Calu3 (cell line): Measurements from ENCODE around the gene EGFR. TPM values are rescaled to one million over a fixed set of nuclear protein-coding genes. Genes with fewer than 3 reads are reported as not detected.

Experiments used
- BruUV-seq: library from RNA; stranded (reverse); fragments of 400-500 nt; replicated peaks from 2 replicates; lab custom pipeline; 2021; lab: Mats Ljungman, UMichigan
- CTCF ChIA-PET: fragments of 300-600 bp; sonication (Branson Sonifier 250); formaldehyde crosslinking; loops from one replicate; lab custom pipeline; 2022; ENCODE audit warnings: antibody characterized with exemption; lab: Charles Lee
- DNase-seq: peaks from one replicate; pipeline ENCODE4 v3.0.0; 2022
- H3K27ac Mint-ChIP-seq: one replicate; pipeline ENCODE4 v1.8.0; 2022; ENCODE audit warnings: mixed read lengths; ENCODE audit not compliant: unreplicated experiment
- H3K27me3 Mint-ChIP-seq: one replicate; pipeline ENCODE4 v1.8.0; 2022; ENCODE audit warnings: mixed read lengths; ENCODE audit not compliant: unreplicated experiment
- H3K36me3 Mint-ChIP-seq: one replicate; pipeline ENCODE4 v1.8.0; 2022; ENCODE audit warnings: mild to moderate bottlenecking, moderate library complexity, mixed read lengths; ENCODE audit not compliant: insufficient read depth, unreplicated experiment
- H3K4me1 Mint-ChIP-seq: one replicate; pipeline ENCODE4 v1.8.0; 2022; ENCODE audit warnings: mild to moderate bottlenecking, low read depth, mixed read lengths; ENCODE audit not compliant: unreplicated experiment
- H3K4me3 Mint-ChIP-seq: one replicate; pipeline ENCODE4 v1.8.0; 2022; ENCODE audit warnings: mild to moderate bottlenecking, low read depth, moderate library complexity, mixed read lengths; ENCODE audit not compliant: unreplicated experiment
- H3K9me3 Mint-ChIP-seq: one replicate; pipeline ENCODE4 v1.8.0; 2022; ENCODE audit warnings: low read depth, mixed read lengths; ENCODE audit not compliant: unreplicated experiment
- intact Hi-C: fragments of 100-400 bp; cut with micrococcal nuclease; formaldehyde crosslinking; loops from one replicate; pipeline ENCODE4 v1.10.0; 2022; ENCODE audit not compliant: unreplicated experiment
- total RNA-seq: library from RNA; stranded (reverse); gene quantifications from 2 replicates; pipeline ENCODE4 v1.2.3, GENCODE V29; 2022
- TF ChIP-seq, protein P1 (sequence below): fragments of 200-600 bp; IDR thresholded peaks from one replicate; pipeline ENCODE4 v1.8.0; 2022; ENCODE audit warnings: antibody characterized with exemption; ENCODE audit not compliant: unreplicated experiment

The EGFR gene
- total RNA-seq, 1 experiment from 2014 or later = 87.4 TPM

DNA sequence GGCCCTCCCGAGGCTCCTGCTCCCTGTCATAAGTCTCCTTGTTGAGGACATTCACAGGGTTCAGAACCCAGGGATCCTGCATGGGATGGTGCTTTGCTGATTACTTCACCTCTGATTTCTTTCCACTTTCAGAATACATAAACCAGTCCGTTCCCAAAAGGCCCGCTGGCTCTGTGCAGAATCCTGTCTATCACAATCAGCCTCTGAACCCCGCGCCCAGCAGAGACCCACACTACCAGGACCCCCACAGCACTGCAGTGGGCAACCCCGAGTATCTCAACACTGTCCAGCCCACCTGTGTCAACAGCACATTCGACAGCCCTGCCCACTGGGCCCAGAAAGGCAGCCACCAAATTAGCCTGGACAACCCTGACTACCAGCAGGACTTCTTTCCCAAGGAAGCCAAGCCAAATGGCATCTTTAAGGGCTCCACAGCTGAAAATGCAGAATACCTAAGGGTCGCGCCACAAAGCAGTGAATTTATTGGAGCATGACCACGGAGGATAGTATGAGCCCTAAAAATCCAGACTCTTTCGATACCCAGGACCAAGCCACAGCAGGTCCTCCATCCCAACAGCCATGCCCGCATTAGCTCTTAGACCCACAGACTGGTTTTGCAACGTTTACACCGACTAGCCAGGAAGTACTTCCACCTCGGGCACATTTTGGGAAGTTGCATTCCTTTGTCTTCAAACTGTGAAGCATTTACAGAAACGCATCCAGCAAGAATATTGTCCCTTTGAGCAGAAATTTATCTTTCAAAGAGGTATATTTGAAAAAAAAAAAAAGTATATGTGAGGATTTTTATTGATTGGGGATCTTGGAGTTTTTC lies 186.5 kb downstream of the EGFR start:
- peaks cover 18% of the 10 kb centered on the region for H3K36me3 Mint-ChIP-seq
- CTCF ChIA-PET = no interaction called here
- no peaks in the 10 kb centered on the region for H3K9me3 Mint-ChIP-seq
- H3K4me3 Mint-ChIP-seq = no peak overlapping the region
- no peaks in the 10 kb centered on the region for H3K27me3 Mint-ChIP-seq
- intact Hi-C loops = loop anchor here (10.0 kb wide), 1 partner anchor 61 kb away; no protein-coding TSS in a partner anchor
- TF ChIP-seq, protein P1, sequence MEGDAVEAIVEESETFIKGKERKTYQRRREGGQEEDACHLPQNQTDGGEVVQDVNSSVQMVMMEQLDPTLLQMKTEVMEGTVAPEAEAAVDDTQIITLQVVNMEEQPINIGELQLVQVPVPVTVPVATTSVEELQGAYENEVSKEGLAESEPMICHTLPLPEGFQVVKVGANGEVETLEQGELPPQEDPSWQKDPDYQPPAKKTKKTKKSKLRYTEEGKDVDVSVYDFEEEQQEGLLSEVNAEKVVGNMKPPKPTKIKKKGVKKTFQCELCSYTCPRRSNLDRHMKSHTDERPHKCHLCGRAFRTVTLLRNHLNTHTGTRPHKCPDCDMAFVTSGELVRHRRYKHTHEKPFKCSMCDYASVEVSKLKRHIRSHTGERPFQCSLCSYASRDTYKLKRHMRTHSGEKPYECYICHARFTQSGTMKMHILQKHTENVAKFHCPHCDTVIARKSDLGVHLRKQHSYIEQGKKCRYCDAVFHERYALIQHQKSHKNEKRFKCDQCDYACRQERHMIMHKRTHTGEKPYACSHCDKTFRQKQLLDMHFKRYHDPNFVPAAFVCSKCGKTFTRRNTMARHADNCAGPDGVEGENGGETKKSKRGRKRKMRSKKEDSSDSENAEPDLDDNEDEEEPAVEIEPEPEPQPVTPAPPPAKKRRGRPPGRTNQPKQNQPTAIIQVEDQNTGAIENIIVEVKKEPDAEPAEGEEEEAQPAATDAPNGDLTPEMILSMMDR = no peak
- BruUV-seq = no TSS peak
- no peak overlapping the region for H3K27ac Mint-ChIP-seq
- H3K4me1 Mint-ChIP-seq = no peaks in the 10 kb centered on the region
- DNase-seq = no peak

DNA sequence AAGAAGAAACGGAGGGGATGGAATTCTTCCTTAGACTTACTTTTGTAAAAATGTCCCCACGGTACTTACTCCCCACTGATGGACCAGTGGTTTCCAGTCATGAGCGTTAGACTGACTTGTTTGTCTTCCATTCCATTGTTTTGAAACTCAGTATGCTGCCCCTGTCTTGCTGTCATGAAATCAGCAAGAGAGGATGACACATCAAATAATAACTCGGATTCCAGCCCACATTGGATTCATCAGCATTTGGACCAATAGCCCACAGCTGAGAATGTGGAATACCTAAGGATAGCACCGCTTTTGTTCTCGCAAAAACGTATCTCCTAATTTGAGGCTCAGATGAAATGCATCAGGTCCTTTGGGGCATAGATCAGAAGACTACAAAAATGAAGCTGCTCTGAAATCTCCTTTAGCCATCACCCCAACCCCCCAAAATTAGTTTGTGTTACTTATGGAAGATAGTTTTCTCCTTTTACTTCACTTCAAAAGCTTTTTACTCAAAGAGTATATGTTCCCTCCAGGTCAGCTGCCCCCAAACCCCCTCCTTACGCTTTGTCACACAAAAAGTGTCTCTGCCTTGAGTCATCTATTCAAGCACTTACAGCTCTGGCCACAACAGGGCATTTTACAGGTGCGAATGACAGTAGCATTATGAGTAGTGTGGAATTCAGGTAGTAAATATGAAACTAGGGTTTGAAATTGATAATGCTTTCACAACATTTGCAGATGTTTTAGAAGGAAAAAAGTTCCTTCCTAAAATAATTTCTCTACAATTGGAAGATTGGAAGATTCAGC lies 187.6 kb downstream of the EGFR start:
- TF ChIP-seq, protein P1 = no peak
- intact Hi-C loops = loop anchor here (10.0 kb wide), 1 partner anchor 62 kb away; no protein-coding TSS in a partner anchor
- Mint-ChIP-seq H3K27me3 (no peaks in the 10 kb centered on the region), H3K27ac (no peak overlapping the region), H3K4me1 (no peaks in the 10 kb centered on the region), H3K36me3 (peaks cover 18% of the 10 kb centered on the region), H3K9me3 (no peaks in the 10 kb centered on the region), H3K4me3 (no peak overlapping the region)
- BruUV-seq = no TSS peak
- DNase-seq = no peak
- CTCF ChIA-PET = no interaction called here

DNA sequence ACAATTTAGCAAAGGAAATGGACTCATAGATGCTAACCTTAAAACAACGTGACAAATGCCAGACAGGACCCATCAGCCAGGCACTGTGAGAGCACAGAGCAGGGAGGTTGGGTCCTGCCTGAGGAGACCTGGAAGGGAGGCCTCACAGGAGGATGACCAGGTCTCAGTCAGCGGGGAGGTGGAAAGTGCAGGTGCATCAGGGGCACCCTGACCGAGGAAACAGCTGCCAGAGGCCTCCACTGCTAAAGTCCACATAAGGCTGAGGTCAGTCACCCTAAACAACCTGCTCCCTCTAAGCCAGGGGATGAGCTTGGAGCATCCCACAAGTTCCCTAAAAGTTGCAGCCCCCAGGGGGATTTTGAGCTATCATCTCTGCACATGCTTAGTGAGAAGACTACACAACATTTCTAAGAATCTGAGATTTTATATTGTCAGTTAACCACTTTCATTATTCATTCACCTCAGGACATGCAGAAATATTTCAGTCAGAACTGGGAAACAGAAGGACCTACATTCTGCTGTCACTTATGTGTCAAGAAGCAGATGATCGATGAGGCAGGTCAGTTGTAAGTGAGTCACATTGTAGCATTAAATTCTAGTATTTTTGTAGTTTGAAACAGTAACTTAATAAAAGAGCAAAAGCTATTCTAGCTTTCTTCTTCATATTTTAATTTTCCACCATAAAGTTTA lies 188.8 kb downstream of the EGFR start:
- Mint-ChIP-seq H3K36me3 (peaks cover 29% of the 10 kb centered on the region), H3K27ac (no peak overlapping the region), H3K4me1 (no peaks in the 10 kb centered on the region), H3K9me3 (no peaks in the 10 kb centered on the region), H3K4me3 (no peak overlapping the region), H3K27me3 (no peaks in the 10 kb centered on the region)
- intact Hi-C loops = loop anchor here (10.0 kb wide), 1 partner anchor 63 kb away; no protein-coding TSS in a partner anchor
- no peak for DNase-seq
- CTCF ChIA-PET = no interaction called here
- TF ChIP-seq, protein P1 = no peak
- BruUV-seq = no TSS peak

DNA sequence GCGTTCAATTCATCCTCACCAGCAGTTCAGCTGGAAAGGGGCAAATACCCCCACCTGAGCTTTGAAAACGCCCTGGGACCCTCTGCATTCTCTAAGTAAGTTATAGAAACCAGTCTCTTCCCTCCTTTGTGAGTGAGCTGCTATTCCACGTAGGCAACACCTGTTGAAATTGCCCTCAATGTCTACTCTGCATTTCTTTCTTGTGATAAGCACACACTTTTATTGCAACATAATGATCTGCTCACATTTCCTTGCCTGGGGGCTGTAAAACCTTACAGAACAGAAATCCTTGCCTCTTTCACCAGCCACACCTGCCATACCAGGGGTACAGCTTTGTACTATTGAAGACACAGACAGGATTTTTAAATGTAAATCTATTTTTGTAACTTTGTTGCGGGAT lies 190.5 kb downstream of the EGFR start:
- Mint-ChIP-seq H3K9me3 (no peaks in the 10 kb centered on the region), H3K27ac (no peak overlapping the region), H3K27me3 (no peaks in the 10 kb centered on the region), H3K4me3 (no peak overlapping the region), H3K4me1 (no peaks in the 10 kb centered on the region), H3K36me3 (peaks cover 30% of the 10 kb centered on the region)
- intact Hi-C loops = loop anchor here (10.0 kb wide), 1 partner anchor 65 kb away; no protein-coding TSS in a partner anchor
- CTCF ChIA-PET = no interaction called here
- no peak for DNase-seq
- no TSS peak for BruUV-seq
- TF ChIP-seq, protein P1 = no peak
